ENCODE measurements around the gene C1orf216.
A peak's percentile ranks its signal among the peaks of the same experiment; 100 is the strongest.

The C1orf216 gene

GRCh38 chr1:35762141-35762540, 43.5 kb upstream of the C1orf216 start:
- Histone ChIP-seq H3K79me2 (ENCODE audit: low read length) (peaks cover 42% of the 10 kb centered on the region), H3K9me3 (replicated peaks; ENCODE audit: insufficient read depth, low read length) (no peaks in the 10 kb centered on the region), H3F3A (ENCODE audit: insufficient read depth, low read length) (no peaks in the 10 kb centered on the region), H3K27ac (ENCODE audit: low read length) (no peak overlapping the region), H3K4me2 (ENCODE audit: low read depth, low read length) (no peak overlapping the region), H2AFZ (ENCODE audit: low read length) (no peak overlapping the region), H3K9ac (ENCODE audit: low read length) (no peak overlapping the region), H3K4me3 (ENCODE audit: low read length) (no peak overlapping the region), H3K9me2 (replicated peaks; ENCODE audit: insufficient read depth, low read length) (no peaks in the 10 kb centered on the region), H3K27me3 (replicated peaks; ENCODE audit: insufficient read depth, low read length) (no peaks in the 10 kb centered on the region), H3K36me3 (replicated peaks; ENCODE audit: insufficient read depth, low read length) (peaks cover 14% of the 10 kb centered on the region), H3K4me1 (ENCODE audit: low read length) (peaks cover 5% of the 10 kb centered on the region), H4K20me1 (ENCODE audit: insufficient read depth, low read length) (no peaks in the 10 kb centered on the region)
- no peak for DNase-seq
- no peak for TF ChIP-seq CTCF (IDR thresholded peaks at IDR 0.05; ENCODE audit: low read length)

GRCh38 chr1:35756064-35756463, 37.4 kb upstream of the C1orf216 start:
- TF ChIP-seq EZH2 (optimal IDR thresholded peaks at IDR 0.05; ENCODE audit: low read depth, low read length) (no peak), EZH2phosphoT487 (IDR thresholded peaks at IDR 0.05; ENCODE audit: low read length) (no peak), CTCF (IDR thresholded peaks at IDR 0.05; ENCODE audit: low read length) (no peak)

GRCh38 chr1:35753626-35754260, 35.1 kb upstream of the C1orf216 start:
- Histone ChIP-seq H3K9me3 (replicated peaks; ENCODE audit: insufficient read depth, low read length) (no peaks in the 10 kb centered on the region), H3K27me3 (replicated peaks; ENCODE audit: insufficient read depth, low read length) (no peaks in the 10 kb centered on the region), H3K27ac (ENCODE audit: low read length) (no peak overlapping the region), H3F3A (ENCODE audit: insufficient read depth, low read length) (peaks cover 4% of the 10 kb centered on the region; the same call in 1 of the 2 replicates), H2AFZ (ENCODE audit: low read length) (no peak overlapping the region), H3K79me2 (ENCODE audit: low read length) (no peaks in the 10 kb centered on the region), H4K20me1 (ENCODE audit: insufficient read depth, low read length) (no peaks in the 10 kb centered on the region), H3K36me3 (replicated peaks; ENCODE audit: insufficient read depth, low read length) (no peaks in the 10 kb centered on the region; the same call in 1 of the 2 replicates), H3K9me2 (replicated peaks; ENCODE audit: insufficient read depth, low read length) (no peaks in the 10 kb centered on the region), H3K4me2 (ENCODE audit: low read depth, low read length) (no peak overlapping the region), H3K4me1 (ENCODE audit: low read length) (peaks cover 20% of the 10 kb centered on the region), H3K9ac (ENCODE audit: low read length) (no peak overlapping the region), H3K4me3 (ENCODE audit: low read length) (no peak overlapping the region)
- TF ChIP-seq CTCF (IDR thresholded peaks at IDR 0.05; ENCODE audit: low read length) (no peak), EZH2 (optimal IDR thresholded peaks at IDR 0.05; ENCODE audit: low read depth, low read length) (no peak), EZH2phosphoT487 (IDR thresholded peaks at IDR 0.05; ENCODE audit: low read length) (no peak)
- DNase-seq: no peak

More at GRCh38 chr1:35756064-35756463, 37.4 kb upstream of the C1orf216 start:
- Histone ChIP-seq H4K20me1 (ENCODE audit: insufficient read depth, low read length) (no peaks in the 10 kb centered on the region), H3K36me3 (replicated peaks; ENCODE audit: insufficient read depth, low read length) (no peaks in the 10 kb centered on the region; the same call in 1 of the 2 replicates), H3K4me2 (ENCODE audit: low read depth, low read length) (peak overlapping the region; percentile 15), H3F3A (ENCODE audit: insufficient read depth, low read length) (peaks cover 4% of the 10 kb centered on the region; the same call in 1 of the 2 replicates), H3K9ac (ENCODE audit: low read length) (no peak overlapping the region), H3K27ac (ENCODE audit: low read length) (peak overlapping the region; percentile 32; the same call in 1 of the 2 replicates), H3K27me3 (replicated peaks; ENCODE audit: insufficient read depth, low read length) (no peaks in the 10 kb centered on the region), H3K4me1 (ENCODE audit: low read length) (peaks cover 20% of the 10 kb centered on the region), H3K4me3 (ENCODE audit: low read length) (no peak overlapping the region), H2AFZ (ENCODE audit: low read length) (no peak overlapping the region), H3K9me2 (replicated peaks; ENCODE audit: insufficient read depth, low read length) (no peaks in the 10 kb centered on the region), H3K79me2 (ENCODE audit: low read length) (peaks cover 3% of the 10 kb centered on the region; the same call in 1 of the 2 replicates), H3K9me3 (replicated peaks; ENCODE audit: insufficient read depth, low read length) (no peaks in the 10 kb centered on the region)
- DNase-seq: no peak

Data from MM.1S (cell line).